Fibroblast of mammary gland (primary cell): ENCODE measurements around the gene TP73.

Experiments
- DNase-seq: peaks from one replicate; pipeline ENCODE4 v3.0.0-alpha.2; 2010; ENCODE audit warnings: low read depth
- H3K4me3 ChIP-seq: 2 replicates; pipeline ENCODE4 v1.5.1; 2011; ENCODE audit warnings: low read depth, mild to moderate bottlenecking, low read length, moderate library complexity; ENCODE audit not compliant: control insufficient read depth
- CTCF ChIP-seq: conservative IDR thresholded peaks from 2 replicates; pipeline ENCODE4 v1.5.1; 2011; ENCODE audit warnings: low read depth, low read length, inconsistent platforms; ENCODE audit not compliant: control insufficient read depth, insufficient read depth

TP73 gene

GRCh38 chr1:3678361-3679097, 26.2 kb downstream of the TP73 start:
- H3K4me3 ChIP-seq, result no peak overlapping the region
- no peak for DNase-seq
- no peak for TF ChIP-seq CTCF

GRCh38 chr1:3679098-3679555, 26.8 kb downstream of the TP73 start:
- DNase-seq, result no peak
- no peak overlapping the region for H3K4me3 ChIP-seq
- TF ChIP-seq CTCF, result no peak

GRCh38 chr1:3679799-3680453, 27.6 kb downstream of the TP73 start:
- no peak for DNase-seq
- H3K4me3 ChIP-seq, result no peak overlapping the region
- no peak for TF ChIP-seq CTCF

GRCh38 chr1:3680488-3681230, 28.3 kb downstream of the TP73 start:
- TF ChIP-seq CTCF, result no peak
- no peak for DNase-seq

GRCh38 chr1:3681231-3681897, 29.0 kb downstream of the TP73 start:
- no peak for TF ChIP-seq CTCF
- no peak for DNase-seq
- H3K4me3 ChIP-seq, result no peak overlapping the region

More at GRCh38 chr1:3680488-3681230, 28.3 kb downstream of the TP73 start:
- H3K4me3 ChIP-seq, result no peak overlapping the region
